ENCODE measurements around the gene VPS41. TPM values are rescaled to one million over a fixed set of nuclear protein-coding genes. Genes with fewer than 3 reads are reported as not detected.

VPS41 gene
- total and polyA plus RNA-seq, 2 donors from 2014 or later = 21.8 to 94.0 TPM

DNA sequence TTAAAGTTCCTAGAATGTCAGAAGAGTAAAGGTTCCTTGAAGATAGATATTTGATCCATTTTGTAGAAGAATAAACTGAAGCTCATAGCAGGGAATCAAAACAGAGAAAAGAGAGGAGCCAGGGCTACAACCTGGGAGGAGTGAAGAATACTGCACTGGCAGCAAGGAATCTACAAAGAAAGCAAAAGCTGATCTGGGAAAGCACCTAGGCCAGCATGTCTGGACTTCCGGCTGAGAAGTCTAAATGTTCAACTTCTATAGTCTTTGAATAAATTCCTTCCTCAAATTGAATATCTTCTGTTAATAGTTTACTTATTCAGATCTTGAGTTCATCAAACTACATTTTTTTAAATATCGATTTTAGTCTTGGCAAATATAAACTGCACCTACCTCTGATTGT lies 78.2 kb downstream of the VPS41 start:
- no peak for FAIRE-seq
- intact Hi-C loops (cut with DNase I) = no loop called here
- H3K4me3 ChIP-seq (ENCODE audit: low read length in 3 of 3) = no peak overlapping the region

DNA sequence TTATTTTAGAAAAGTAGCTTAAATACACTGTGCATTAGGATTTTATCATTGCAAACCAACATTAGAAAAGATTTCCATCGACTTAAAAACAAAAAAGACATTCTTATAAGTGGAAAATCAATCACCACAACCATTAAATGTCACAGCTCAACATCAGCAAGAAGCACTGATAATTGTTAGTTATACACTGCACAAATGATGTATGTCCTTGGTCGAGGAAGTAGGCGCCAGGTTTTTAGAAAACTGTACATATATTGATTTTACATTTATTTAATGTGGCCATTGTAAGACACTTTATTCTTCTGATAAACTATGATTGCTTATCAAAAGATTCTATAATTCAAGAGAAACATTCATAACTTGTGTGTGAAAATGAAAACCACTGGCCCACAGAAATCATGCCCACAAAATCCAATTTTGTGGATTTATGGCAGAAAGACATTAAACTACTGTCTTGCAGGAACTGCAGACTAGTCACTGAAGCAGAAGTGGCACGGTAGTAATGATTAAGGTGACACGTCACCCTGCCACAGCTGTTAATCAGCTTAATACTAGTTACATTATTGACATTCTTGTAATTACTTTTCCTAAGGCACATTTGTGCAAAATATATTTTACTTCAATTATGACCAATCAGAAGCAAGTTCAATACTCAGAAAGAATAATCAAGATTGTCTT lies 79.4 kb downstream of the VPS41 start:
- Histone ChIP-seq H3K9ac (ENCODE audit: low read length in 3 of 3) (no peak overlapping the region), H3K4me1 (ENCODE audit: control insufficient read depth in 2 of 3, insufficient read depth in 2 of 3, low read depth in 1 of 3, low read length in 3 of 3) (peaks cover 0 to 6% (median 3%) of the 10 kb centered on the region in 3 donors), H3K27me3 (ENCODE audit: control insufficient read depth, insufficient read depth, low read length) (no peaks in the 10 kb centered on the region), H3K4me3 (ENCODE audit: low read length in 3 of 3) (no peak overlapping the region), H3K36me3 (ENCODE audit: control insufficient read depth in 2 of 3, insufficient read depth in 3 of 3, low read length in 3 of 3) (no peaks in the 10 kb centered on the region), H3K9me3 (ENCODE audit: control insufficient read depth in 2 of 3, insufficient read depth in 1 of 3, low read length in 3 of 3) (no peaks in the 10 kb centered on the region), H3K27ac (ENCODE audit: low read depth in 2 of 2, low read length in 2 of 2) (no peak overlapping the region)
- no peak for FAIRE-seq
- no peak for DNase-seq
- intact Hi-C loops (cut with DNase I) = no loop called here
- TF ChIP-seq, protein P1, sequence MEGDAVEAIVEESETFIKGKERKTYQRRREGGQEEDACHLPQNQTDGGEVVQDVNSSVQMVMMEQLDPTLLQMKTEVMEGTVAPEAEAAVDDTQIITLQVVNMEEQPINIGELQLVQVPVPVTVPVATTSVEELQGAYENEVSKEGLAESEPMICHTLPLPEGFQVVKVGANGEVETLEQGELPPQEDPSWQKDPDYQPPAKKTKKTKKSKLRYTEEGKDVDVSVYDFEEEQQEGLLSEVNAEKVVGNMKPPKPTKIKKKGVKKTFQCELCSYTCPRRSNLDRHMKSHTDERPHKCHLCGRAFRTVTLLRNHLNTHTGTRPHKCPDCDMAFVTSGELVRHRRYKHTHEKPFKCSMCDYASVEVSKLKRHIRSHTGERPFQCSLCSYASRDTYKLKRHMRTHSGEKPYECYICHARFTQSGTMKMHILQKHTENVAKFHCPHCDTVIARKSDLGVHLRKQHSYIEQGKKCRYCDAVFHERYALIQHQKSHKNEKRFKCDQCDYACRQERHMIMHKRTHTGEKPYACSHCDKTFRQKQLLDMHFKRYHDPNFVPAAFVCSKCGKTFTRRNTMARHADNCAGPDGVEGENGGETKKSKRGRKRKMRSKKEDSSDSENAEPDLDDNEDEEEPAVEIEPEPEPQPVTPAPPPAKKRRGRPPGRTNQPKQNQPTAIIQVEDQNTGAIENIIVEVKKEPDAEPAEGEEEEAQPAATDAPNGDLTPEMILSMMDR (IDR thresholded peaks at IDR 0.05; ENCODE audit: borderline replicate concordance, extremely low read depth, insufficient read depth) = no peak

More for the DNA sequence above, 78.2 kb downstream of the VPS41 start:
- Histone ChIP-seq H3K4me1 (ENCODE audit: control insufficient read depth in 2 of 3, insufficient read depth in 2 of 3, low read depth in 1 of 3, low read length in 3 of 3) (peaks cover 0 to 2% (median 2%) of the 10 kb centered on the region in 3 donors), H3K27ac (ENCODE audit: low read depth in 2 of 2, low read length in 2 of 2) (no peak overlapping the region), H3K36me3 (ENCODE audit: control insufficient read depth in 2 of 3, insufficient read depth in 3 of 3, low read length in 3 of 3) (no peaks in the 10 kb centered on the region), H3K27me3 (ENCODE audit: control insufficient read depth, insufficient read depth, low read length) (no peaks in the 10 kb centered on the region), H3K9me3 (ENCODE audit: control insufficient read depth in 2 of 3, insufficient read depth in 1 of 3, low read length in 3 of 3) (no peaks in the 10 kb centered on the region), H3K9ac (ENCODE audit: low read length in 3 of 3) (no peak overlapping the region)
- TF ChIP-seq, protein P1 (IDR thresholded peaks at IDR 0.05; ENCODE audit: borderline replicate concordance, extremely low read depth, insufficient read depth) = no peak
- no peak for DNase-seq

DNA sequence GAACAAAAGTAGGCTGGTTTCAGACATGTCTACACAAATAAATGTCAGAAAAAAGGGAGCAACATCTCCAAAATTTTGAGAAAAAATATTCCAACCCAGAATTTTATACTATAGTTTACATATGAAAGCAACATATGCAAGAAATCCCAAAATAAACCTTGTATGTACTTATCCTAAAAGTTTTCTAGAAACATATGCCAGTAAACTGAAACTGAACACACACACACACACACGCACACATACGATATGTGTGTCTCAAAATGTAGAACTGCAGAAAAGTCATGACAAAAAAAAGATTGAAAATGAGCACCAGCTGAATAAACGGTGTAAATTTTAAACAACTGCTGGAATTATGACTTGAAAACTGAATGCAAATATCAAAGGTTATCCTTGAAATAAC lies 81.0 kb downstream of the VPS41 start:
- FAIRE-seq (no peak), DNase-seq (no peak)
- Histone ChIP-seq H3K9ac (ENCODE audit: low read length in 3 of 3) (no peak overlapping the region), H3K36me3 (ENCODE audit: control insufficient read depth in 2 of 3, insufficient read depth in 3 of 3, low read length in 3 of 3) (no peaks in the 10 kb centered on the region), H3K27me3 (ENCODE audit: control insufficient read depth, insufficient read depth, low read length) (no peaks in the 10 kb centered on the region), H3K27ac (ENCODE audit: low read depth in 2 of 2, low read length in 2 of 2) (no peak overlapping the region), H3K4me3 (ENCODE audit: low read length in 3 of 3) (no peak overlapping the region), H3K4me1 (ENCODE audit: control insufficient read depth in 2 of 3, insufficient read depth in 2 of 3, low read depth in 1 of 3, low read length in 3 of 3) (peaks cover 0 to 6% (median 3%) of the 10 kb centered on the region in 3 donors), H3K9me3 (ENCODE audit: control insufficient read depth in 2 of 3, insufficient read depth in 1 of 3, low read length in 3 of 3) (peaks cover 0 to 4% (median 0%) of the 10 kb centered on the region in 3 donors)
- intact Hi-C loops (cut with DNase I) = no loop called here
- TF ChIP-seq, protein P1 (IDR thresholded peaks at IDR 0.05; ENCODE audit: borderline replicate concordance, extremely low read depth, insufficient read depth) = no peak
